Retinal pigment epithelial cell (primary cell): ENCODE data around the gene EME1.
A peak's percentile ranks its signal among the peaks of the same experiment; 100 is the strongest.
"Not testable (repeated sequence)": the region's sequence is repeated elsewhere in the genome, so short reads cannot be mapped to it uniquely, and the experiment has no call there.

Experiments
- DNase-seq: peaks from one replicate; pipeline ENCODE4 v3.0.0-alpha.2; 2010; ENCODE audit warnings: low read depth
- H3K4me3 ChIP-seq: 2 replicates; pipeline ENCODE4 v1.5.1; 2011; ENCODE audit warnings: mild to moderate bottlenecking, low read length, control low read depth, moderate library complexity
- CTCF ChIP-seq: conservative IDR thresholded peaks from 2 replicates; pipeline ENCODE4 v1.5.1; 2011; ENCODE audit warnings: low read depth, low read length, control low read depth, inconsistent platforms

Gene EME1

GRCh38 chr17:50397111-50397918 lies 24.3 kb downstream of the EME1 start, which contains the start of gene LRRC59:
Gene LRRC59 (minus strand): TSS chr17:50397523. CDS start chr17:50397317, 206 bp downstream.
- peak; percentile 33 for DNase-seq
- peak; percentile 93 for TF ChIP-seq CTCF
- H3K4me3 ChIP-seq, result peak within 1 kb of the TSS; percentile 98

DNA sequence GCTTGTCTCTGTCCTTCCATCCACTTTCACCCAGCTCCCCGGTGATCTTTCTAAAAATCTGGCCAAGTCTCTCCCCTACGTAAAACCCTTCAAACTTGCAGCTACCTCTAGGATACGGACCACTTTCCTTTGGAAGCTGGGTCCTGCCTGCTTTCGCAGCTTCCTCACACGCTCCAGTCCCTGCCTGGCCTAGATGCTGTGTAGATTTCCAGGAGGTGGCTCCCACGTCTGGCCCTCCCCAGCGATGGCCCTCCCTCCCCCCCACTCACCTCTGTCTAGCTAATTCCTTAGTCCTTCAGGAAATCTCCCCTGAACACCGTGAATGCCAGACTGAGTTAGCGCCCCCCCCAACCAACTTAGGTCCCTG lies 24.9 kb downstream of the EME1 start:
- H3K4me3 ChIP-seq, result peak overlapping the region; percentile 98
- TF ChIP-seq CTCF, result no peak
- no peak for DNase-seq

- not testable (repeated sequence) for H3K4me3 ChIP-seq, DNase-seq
Observed at GRCh38 chr17:50398672-50399071, 25.6 kb downstream of the EME1 start.

- not testable (repeated sequence) for H3K4me3 ChIP-seq, DNase-seq
Observed at GRCh38 chr17:50399591-50399990, 26.6 kb downstream of the EME1 start.

DNA sequence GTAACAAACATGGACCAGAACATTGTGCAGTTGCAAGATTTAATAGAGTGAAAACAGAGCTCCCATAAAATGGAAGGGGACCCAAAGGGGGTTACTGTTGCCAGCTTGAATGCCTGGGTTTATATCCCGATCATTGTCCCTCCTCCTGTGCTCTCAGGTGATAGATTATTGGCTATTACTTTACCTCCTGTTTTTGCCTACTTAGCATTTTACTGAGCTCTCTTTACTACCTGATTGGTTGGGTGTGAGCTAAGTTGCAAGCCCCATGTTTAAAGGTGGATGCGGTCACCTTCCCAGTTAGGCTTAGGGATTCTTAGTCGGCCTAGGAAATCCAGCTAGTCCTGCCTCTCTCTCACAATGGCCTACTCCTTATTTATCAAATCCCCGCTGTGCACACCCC lies 32.3 kb downstream of the EME1 start:
- not testable (repeated sequence) for H3K4me3 ChIP-seq, DNase-seq

DNA sequence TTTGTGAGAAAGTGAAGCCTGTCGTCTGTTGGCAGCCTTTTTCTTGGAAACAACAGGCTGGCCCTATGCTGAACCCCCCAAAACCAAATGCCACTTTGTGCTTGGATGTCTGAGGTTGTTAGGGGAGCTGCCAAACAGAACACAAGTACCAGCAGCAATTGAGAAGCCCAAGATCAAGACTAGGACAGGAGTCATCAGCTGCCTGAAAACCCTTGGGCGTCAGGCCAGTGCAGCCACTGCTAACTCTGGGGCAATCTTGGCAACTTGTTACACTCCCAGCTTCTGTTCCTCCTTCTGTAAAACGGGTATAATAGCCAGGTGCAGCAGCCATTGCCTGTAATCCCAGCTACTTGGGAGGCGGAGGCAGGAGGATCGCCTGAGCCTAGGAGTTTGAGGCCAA lies 33.5 kb downstream of the EME1 start:
- no peak for DNase-seq
- no peak for TF ChIP-seq CTCF
- H3K4me3 ChIP-seq, result no peak overlapping the region

GRCh38 chr17:50407921-50408320 lies 34.9 kb downstream of the EME1 start:
- H3K4me3 ChIP-seq, result no peak overlapping the region
- no peak for DNase-seq
- TF ChIP-seq CTCF, result no peak

- no peak overlapping the region for H3K4me3 ChIP-seq
- DNase-seq, result no peak
- TF ChIP-seq CTCF, result no peak
Observed at GRCh38 chr17:50412188-50412732, 39.2 kb downstream of the EME1 start.
